NT2/D1 (cell line): ENCODE results near the gene ADK.

Experiments
- SUZ12 ChIP-seq: IDR thresholded peaks from 2 replicates; pipeline ENCODE4 v1.6.1; 2011; ENCODE audit not compliant: insufficient read length, insufficient read depth; ENCODE audit errors: extremely low read depth
- YY1 ChIP-seq: IDR thresholded peaks from 2 replicates; pipeline ENCODE4 v1.6.1; 2011; ENCODE audit not compliant: insufficient read length, insufficient read depth

DNA sequence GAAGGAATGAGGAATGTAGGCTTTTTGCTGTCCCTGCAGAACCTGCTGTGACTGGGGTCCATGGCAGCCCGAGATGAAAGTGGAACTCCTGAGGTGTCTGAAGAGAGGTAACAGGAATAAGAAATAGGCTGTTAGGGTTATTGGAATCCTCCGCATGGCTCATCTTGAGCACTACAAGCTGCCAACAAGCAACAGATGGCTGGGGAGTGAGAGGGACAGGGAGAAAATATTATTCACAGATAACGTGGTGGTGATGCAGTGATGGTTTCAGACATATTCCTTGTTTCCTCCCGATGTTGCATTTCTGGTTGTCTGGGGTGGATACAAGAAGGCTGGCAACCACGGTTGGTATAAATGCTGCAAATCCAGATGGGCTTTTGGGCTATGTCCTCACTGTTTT lies 46.5 kb upstream of the ADK start:
- TF ChIP-seq SUZ12 = no peak
- TF ChIP-seq YY1 = no peak
